Esophagus squamous epithelium (tissue), 4 donors: ENCODE results near the gene ZNF41.

Source experiments
- CTCF ChIP-seq, 6 experiments: fragments of 450-650 bp in 4 of 6; fragments of 200-600 bp in 2 of 6; sonication (generic) in 2 of 6; IDR thresholded peaks; one replicate each; pipeline ENCODE4 v1.5.1; 2016 to 2019; ENCODE audit warnings: antibody characterized with exemption in 6 of 6, mild to moderate bottlenecking in 4 of 6, moderate library complexity in 4 of 6
- POLR2A ChIP-seq, 4 donors: fragments of 450-650 bp; IDR thresholded peaks; one replicate each; pipeline ENCODE4 v1.6.1; 2017; ENCODE audit warnings: antibody characterized with exemption in 4 of 4, mild to moderate bottlenecking in 4 of 4, moderate library complexity in 3 of 4

GRCh38 chrX:47482512-47483305 lies at the start of gene ZNF41:
- no peak for TF ChIP-seq CTCF (IDR thresholded peaks at IDR 0.05)
- peak in 2 of 4 donors; percentile 2 to 45 for TF ChIP-seq POLR2A (IDR thresholded peaks at IDR 0.05)
